Measurements from ENCODE around the gene ROCK1. TPM values are rescaled to one million over a fixed set of nuclear protein-coding genes. Genes with fewer than 3 reads are reported as not detected.
"Not testable (repeated sequence)": the region's sequence is repeated elsewhere in the genome, so short reads cannot be mapped to it uniquely, and the experiment has no call there.

The ROCK1 gene
- total RNA-seq, result 10 to 100 TPM; 78.3 to 94.6 (median 91.4) TPM

DNA sequence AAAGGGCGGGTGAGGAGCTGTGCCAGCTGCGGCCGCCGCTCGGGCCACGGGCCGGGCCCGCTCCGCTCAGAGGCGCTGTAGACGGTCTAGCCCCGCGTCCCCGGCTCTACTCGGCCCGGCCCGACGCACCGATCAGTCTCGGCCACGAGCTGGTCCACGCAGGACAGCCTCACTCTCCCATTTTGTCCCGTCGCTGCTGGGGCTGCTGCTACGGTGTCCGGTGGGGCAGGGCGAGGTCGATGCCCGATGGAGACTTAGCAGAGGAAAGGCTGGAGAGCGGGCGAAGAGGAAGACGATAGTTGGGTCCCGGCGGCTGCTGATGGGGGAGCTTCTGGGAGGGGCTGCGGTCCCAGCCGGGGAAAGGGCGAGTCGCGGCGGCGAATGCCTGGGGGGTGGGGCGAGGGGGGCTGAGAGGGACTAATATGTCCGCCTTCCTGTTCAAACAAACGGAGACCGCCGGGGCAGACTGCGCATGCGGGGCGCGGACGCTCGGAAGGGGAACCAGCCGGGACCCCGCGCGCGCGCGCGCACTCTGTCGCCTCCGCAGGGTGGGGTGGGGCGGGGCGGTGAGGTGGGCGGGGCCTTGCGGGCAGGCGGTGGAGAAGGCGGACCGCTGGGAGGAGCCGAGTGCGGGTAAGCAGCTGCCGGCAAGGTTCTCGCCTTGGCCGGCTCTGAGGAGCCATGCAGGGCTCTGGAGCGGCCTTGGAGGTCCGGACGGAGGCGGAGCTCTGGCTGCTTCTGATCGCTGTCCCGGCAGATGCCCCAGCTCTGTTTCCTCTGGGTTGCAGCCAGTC lies at the start of gene ROCK1:
ROCK1 (minus strand) TSS at position 468 of the 794 bp plus-strand sequence. CDS start 903 bp downstream, outside the sequence.
- Histone ChIP-seq H3K27me3 (no peaks in the 10 kb centered on the region), H3K4me1 (peaks cover 0 to 46% (median 21%) of the 10 kb centered on the region in 4 donors), H3K9me3 (no peaks in the 10 kb centered on the region), H3K36me3 (no peaks in the 10 kb centered on the region), H3K4me3 (peak within 1 kb of the TSS; percentile 76 to 95 (median 94)), H3K27ac (peak within 1 kb of the TSS; percentile 88 to 99 (median 98))
- TF ChIP-seq, protein P1, sequence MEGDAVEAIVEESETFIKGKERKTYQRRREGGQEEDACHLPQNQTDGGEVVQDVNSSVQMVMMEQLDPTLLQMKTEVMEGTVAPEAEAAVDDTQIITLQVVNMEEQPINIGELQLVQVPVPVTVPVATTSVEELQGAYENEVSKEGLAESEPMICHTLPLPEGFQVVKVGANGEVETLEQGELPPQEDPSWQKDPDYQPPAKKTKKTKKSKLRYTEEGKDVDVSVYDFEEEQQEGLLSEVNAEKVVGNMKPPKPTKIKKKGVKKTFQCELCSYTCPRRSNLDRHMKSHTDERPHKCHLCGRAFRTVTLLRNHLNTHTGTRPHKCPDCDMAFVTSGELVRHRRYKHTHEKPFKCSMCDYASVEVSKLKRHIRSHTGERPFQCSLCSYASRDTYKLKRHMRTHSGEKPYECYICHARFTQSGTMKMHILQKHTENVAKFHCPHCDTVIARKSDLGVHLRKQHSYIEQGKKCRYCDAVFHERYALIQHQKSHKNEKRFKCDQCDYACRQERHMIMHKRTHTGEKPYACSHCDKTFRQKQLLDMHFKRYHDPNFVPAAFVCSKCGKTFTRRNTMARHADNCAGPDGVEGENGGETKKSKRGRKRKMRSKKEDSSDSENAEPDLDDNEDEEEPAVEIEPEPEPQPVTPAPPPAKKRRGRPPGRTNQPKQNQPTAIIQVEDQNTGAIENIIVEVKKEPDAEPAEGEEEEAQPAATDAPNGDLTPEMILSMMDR (IDR thresholded peaks at IDR 0.05), result no peak
- TF ChIP-seq EP300 (IDR thresholded peaks at IDR 0.05) (peak in 1 of 2 donors; percentile 88), POLR2A (IDR thresholded peaks at IDR 0.05) (peak; percentile 60 to 87)
- 0 to 1% methylated on average over 53 to 73 of the region's 80 CpGs for WGBS, 2 donors
- DNase-seq (ENCODE audit: low spot score in 2 of 2), result peak; percentile 94 to 96

DNA sequence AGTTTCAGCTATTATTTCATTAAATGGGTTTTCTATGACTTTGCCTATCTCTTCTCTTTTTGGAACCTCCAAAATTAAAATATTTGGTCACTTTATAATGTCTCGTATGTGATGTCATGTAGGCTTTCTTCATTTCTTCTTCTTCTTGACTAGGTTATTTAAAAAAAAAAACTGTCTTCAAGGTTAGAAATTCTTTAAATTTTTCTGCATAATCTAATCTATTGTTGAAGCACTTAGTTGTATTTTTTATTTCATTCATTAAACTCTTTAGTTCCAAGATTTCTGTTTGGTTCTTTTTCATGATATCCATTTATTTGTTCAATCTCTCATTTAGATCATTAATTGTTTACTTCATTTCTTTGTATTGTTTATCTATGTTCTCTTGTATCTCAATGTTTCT lies 43.8 kb upstream of the ROCK1 start:
- no peaks in the 10 kb centered on the region for H3K27me3 ChIP-seq
- H3K9me3 ChIP-seq, result peaks cover 0 to 32% (median 5%) of the 10 kb centered on the region in 4 donors
- no peaks in the 10 kb centered on the region for H3K36me3 ChIP-seq
- WGBS, 2 donors, result 95 to 100% methylated on average over 1 of the region's 1 CpG
- H3K27ac ChIP-seq, result no peak overlapping the region
- H3K4me3 ChIP-seq, result no peak overlapping the region
- H3K4me1 ChIP-seq, result no peaks in the 10 kb centered on the region
- no peak for DNase-seq (ENCODE audit: low spot score in 2 of 2)
- TF ChIP-seq, protein P1 (IDR thresholded peaks at IDR 0.05), result no peak
- no peak for TF ChIP-seq POLR2A (IDR thresholded peaks at IDR 0.05)
- TF ChIP-seq EP300 (IDR thresholded peaks at IDR 0.05), result no peak

DNA sequence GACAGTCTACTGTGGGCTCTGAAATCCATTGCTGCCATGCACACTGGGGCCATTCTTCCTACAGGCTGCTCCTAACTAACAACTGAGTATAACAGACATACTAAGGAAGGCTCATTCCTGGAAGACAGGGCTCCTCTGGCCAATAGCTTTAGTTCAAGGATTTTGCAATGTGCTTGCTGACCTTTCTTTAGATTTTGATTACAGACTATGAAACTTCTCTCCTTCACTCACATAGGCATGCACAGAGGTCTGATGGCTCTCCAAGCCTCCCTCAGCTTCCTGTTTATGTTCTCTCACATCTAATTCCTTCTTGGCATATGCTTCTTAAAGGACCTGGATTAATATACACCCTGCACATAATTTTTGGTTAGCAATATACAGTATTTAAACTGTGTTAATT lies 34.4 kb upstream of the ROCK1 start:
- peaks cover 0 to 9% (median 0%) of the 10 kb centered on the region in 4 donors for H3K4me1 ChIP-seq
- H3K4me3 ChIP-seq, result no peak overlapping the region
- no peaks in the 10 kb centered on the region for H3K9me3 ChIP-seq
- H3K27me3 ChIP-seq, result no peaks in the 10 kb centered on the region
- DNase-seq (ENCODE audit: low spot score in 2 of 2), result no peak
- no peak overlapping the region for H3K27ac ChIP-seq
- H3K36me3 ChIP-seq, result no peaks in the 10 kb centered on the region
- TF ChIP-seq POLR2A (IDR thresholded peaks at IDR 0.05) (no peak), EP300 (IDR thresholded peaks at IDR 0.05) (no peak)
- TF ChIP-seq, protein P1 (IDR thresholded peaks at IDR 0.05), result no peak

DNA sequence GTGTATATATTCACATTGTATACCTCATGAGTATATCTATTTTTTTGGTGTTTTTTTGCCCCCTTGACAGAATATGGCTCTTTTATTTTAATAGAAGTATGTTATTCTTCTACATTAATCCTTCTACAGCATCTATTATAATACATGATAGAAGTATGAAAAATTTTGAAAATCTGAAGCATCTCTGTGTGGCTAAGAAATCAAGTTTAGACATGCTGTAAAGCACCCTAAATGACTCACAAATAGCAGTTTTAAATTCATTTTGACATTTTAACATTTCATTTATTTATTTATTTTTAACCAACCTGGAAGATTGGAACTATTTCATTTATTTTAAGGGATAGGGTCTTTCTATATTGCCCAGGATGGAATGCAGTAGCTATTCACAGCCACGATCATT lies 33.8 kb upstream of the ROCK1 start:
- TF ChIP-seq, protein P1 (IDR thresholded peaks at IDR 0.05), result no peak
- Histone ChIP-seq H3K9me3 (no peaks in the 10 kb centered on the region), H3K4me3 (no peak overlapping the region), H3K36me3 (no peaks in the 10 kb centered on the region), H3K27ac (no peak overlapping the region), H3K27me3 (no peaks in the 10 kb centered on the region), H3K4me1 (peaks cover 0 to 9% (median 0%) of the 10 kb centered on the region in 4 donors)
- no peak for DNase-seq (ENCODE audit: low spot score in 2 of 2)
- WGBS, 2 donors, result 69 to 76% methylated on average over 1 of the region's 1 CpG

DNA sequence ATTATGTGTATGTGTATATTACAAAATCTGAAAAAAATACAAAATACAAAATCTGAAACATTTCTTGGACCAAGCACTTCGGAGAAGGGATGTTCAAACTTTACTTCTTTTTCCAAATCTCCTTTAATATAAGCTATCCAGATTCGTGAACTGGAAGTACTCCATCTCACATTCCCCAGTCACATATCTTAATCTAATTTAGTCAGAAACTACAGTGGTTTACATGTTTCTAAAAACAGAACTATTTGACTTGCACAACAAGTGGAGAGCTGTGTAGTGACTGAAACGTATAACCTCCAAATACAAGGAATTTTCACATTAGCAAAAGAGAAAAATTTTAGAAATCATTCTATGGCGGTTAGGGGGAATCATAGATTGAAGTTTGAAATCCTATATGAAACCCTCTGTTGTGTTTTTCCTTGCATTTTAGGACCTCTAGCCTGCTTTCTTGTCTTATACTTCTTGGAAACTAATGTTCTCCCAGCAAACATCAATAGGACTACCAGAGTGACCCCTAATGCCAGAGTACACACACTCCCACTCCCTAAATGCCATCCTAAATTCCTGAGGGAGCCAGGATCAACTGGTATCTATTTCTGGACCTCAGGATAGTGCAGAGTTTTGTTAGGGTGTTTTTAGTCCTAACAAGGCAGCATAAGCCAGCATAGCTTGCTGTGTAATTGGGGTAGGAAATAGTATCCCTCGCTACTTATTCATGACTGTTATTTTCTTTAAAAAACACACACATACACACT lies 30.2 kb upstream of the ROCK1 start:
- H3K4me1 ChIP-seq, result peaks cover 0 to 9% (median 0%) of the 10 kb centered on the region in 4 donors
- 44 to 53% methylated on average over 5 of the region's 5 CpGs for WGBS, 2 donors
- TF ChIP-seq EP300 (IDR thresholded peaks at IDR 0.05) (no peak), POLR2A (IDR thresholded peaks at IDR 0.05) (no peak)
- TF ChIP-seq, protein P1 (IDR thresholded peaks at IDR 0.05), result no peak
- H3K27me3 ChIP-seq, result no peaks in the 10 kb centered on the region
- no peaks in the 10 kb centered on the region for H3K9me3 ChIP-seq
- DNase-seq (ENCODE audit: low spot score in 2 of 2), result no peak
- no peak overlapping the region for H3K4me3 ChIP-seq
- H3K36me3 ChIP-seq, result no peaks in the 10 kb centered on the region
- no peak overlapping the region for H3K27ac ChIP-seq

DNA sequence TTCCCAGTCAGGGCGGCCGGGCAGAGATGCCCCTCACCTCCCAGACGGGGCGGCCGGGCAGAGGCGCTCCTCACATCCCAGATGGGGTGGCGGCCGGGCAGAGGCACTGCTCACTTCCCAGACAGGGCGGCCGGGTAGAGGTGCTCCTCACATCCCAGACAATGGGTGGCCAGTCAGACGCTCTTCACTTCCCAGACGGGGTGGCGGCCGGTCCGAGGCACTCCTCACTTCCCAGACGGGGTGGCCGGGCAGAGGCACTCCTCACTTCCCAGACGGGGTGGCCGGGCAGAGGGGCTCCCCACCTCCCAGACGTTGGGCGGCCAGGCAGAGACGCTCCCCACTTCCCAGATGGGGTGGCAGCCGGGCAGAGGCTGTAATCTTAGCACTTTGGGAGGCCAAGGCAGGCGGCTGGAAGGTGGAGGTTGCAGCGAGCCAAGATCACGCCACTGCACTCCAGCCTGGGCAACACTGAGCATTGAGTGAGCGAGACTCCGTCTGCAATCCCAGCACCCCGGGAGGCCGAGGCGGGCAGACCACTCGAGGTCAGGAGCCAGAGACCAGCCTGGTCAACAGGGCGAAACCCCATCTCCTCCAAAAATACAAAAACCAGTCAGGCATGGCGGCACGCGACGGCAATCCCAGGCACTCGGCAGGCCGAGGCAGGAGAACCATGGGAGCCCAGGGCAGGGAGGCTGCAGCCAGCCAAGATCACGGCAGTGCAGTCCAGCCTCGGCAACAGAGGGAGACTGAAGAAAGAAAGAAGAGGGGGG lies 26.3 kb upstream of the ROCK1 start:
- H3K4me1 ChIP-seq; H3K4me3 ChIP-seq; H3K27ac ChIP-seq; H3K9me3 ChIP-seq; DNase-seq (ENCODE audit: low spot score in 2 of 2); H3K27me3 ChIP-seq; H3K36me3 ChIP-seq: not testable (repeated sequence)
- WGBS, 2 donors, result 94 to 96% methylated on average over 26 to 33 of the region's 41 CpGs

Measured in tibial nerve (tissue), 4 donors.